Uterus (tissue), 4 donors: ENCODE results near the gene PEX11A. TPM values are rescaled to one million over a fixed set of nuclear protein-coding genes. Genes with fewer than 3 reads are reported as not detected.

Experiments
- DNase-seq, 2 donors: peaks; one replicate each; pipeline ENCODE4 v3.0.0-alpha.2; 2019 to 2020
- H3K27ac ChIP-seq, 2 donors: fragments of 200-600 bp; sonication (generic); 1 replicate in 1 of 2; 2 replicates in 1 of 2; pipeline ENCODE4 v1.5.1; 2016 to 2018
- H3K27me3 ChIP-seq, 2 donors: fragments of 200-600 bp; sonication (generic); one replicate each; pipeline ENCODE4 v1.5.1; 2018 to 2019; ENCODE audit warnings: control low read depth in 1 of 2
- H3K36me3 ChIP-seq, 2 donors: fragments of 200-600 bp; sonication (generic); one replicate each; pipeline ENCODE4 v1.5.1; 2019; ENCODE audit warnings: control low read depth in 1 of 2
- H3K4me1 ChIP-seq, 2 donors: fragments of 200-600 bp; sonication (generic); one replicate each; pipeline ENCODE4 v1.5.1; 2018 to 2019; ENCODE audit warnings: control low read depth in 1 of 2
- H3K4me3 ChIP-seq, 2 donors: fragments of 200-600 bp; sonication (generic); 1 replicate in 1 of 2; 2 replicates in 1 of 2; pipeline ENCODE4 v1.5.1; 2018 to 2019; ENCODE audit warnings: mild to moderate bottlenecking in 1 of 2
- H3K9me3 ChIP-seq, 2 donors: fragments of 200-600 bp; sonication (generic); one replicate each; pipeline ENCODE4 v1.5.1; 2019; ENCODE audit warnings: control low read depth in 1 of 2
- CTCF ChIP-seq, 4 experiments: fragments of 200-600 bp in 2 of 4; fragments of 450-650 bp in 2 of 4; sonication (generic) in 2 of 4; IDR thresholded peaks; one replicate each; pipeline ENCODE4 v1.5.1; 2016 to 2019; ENCODE audit warnings: antibody characterized with exemption in 4 of 4, mild to moderate bottlenecking in 2 of 4, moderate library complexity in 1 of 4
- POLR2A ChIP-seq, 2 donors: fragments of 450-650 bp; IDR thresholded peaks; one replicate each; pipeline ENCODE4 v1.6.1; 2016; ENCODE audit warnings: antibody characterized with exemption in 2 of 2, mild to moderate bottlenecking in 1 of 2, moderate library complexity in 1 of 2
- intact Hi-C: fragments of 100-400 bp; cut with DNase I; formaldehyde crosslinking; loops from one replicate; pipeline ENCODE4 v1.15.1; 2023; ENCODE audit warnings: low total_unique reads
- small RNA-seq: library from RNA; depleted of rRNA; stranded (forward); fragments of <200 nt; gene quantifications from one replicate; pipeline ENCODE3, GENCODE V24; 2016
- total RNA-seq, 4 donors: library from RNA; depleted of rRNA in 3 of 4; stranded (reverse); fragments of >200 nt in 3 of 4; gene quantifications; one replicate each; pipeline versions ENCODE4 v1.1.0 to v1.2.4, GENCODE V29; 2014 to 2023
- donor health status: DM: yes; HTN: yes; CAD: no.

The PEX11A gene
- total RNA-seq, 4 donors from 2014 or later, result 1.5 to 16.2 (median 8.7) TPM

- H3K36me3 ChIP-seq, result no peaks in the 10 kb centered on the region
- H3K9me3 ChIP-seq, result no peaks in the 10 kb centered on the region
- no peak overlapping the region for H3K27ac ChIP-seq
- intact Hi-C loops, result no loop called here
- TF ChIP-seq POLR2A (IDR thresholded peaks at IDR 0.05), result no peak
- no peak for TF ChIP-seq CTCF (IDR thresholded peaks at IDR 0.05)
- no peaks in the 10 kb centered on the region for H3K27me3 ChIP-seq
- H3K4me3 ChIP-seq, result no peak overlapping the region
- DNase-seq, result no peak
- H3K4me1 ChIP-seq, result no peaks in the 10 kb centered on the region
Measured at GRCh38 chr15:89640245-89640644, 50.3 kb downstream of the PEX11A start.

GRCh38 chr15:89633585-89633984 lies 57.0 kb downstream of the PEX11A start:
- Histone ChIP-seq H3K27me3 (no peaks in the 10 kb centered on the region), H3K36me3 (no peaks in the 10 kb centered on the region), H3K4me1 (no peaks in the 10 kb centered on the region), H3K4me3 (no peak overlapping the region), H3K9me3 (no peaks in the 10 kb centered on the region), H3K27ac (no peak overlapping the region)
- TF ChIP-seq CTCF (IDR thresholded peaks at IDR 0.05), result no peak
- no peak for TF ChIP-seq POLR2A (IDR thresholded peaks at IDR 0.05)
- DNase-seq, result no peak
- intact Hi-C loops, result no loop called here

DNA sequence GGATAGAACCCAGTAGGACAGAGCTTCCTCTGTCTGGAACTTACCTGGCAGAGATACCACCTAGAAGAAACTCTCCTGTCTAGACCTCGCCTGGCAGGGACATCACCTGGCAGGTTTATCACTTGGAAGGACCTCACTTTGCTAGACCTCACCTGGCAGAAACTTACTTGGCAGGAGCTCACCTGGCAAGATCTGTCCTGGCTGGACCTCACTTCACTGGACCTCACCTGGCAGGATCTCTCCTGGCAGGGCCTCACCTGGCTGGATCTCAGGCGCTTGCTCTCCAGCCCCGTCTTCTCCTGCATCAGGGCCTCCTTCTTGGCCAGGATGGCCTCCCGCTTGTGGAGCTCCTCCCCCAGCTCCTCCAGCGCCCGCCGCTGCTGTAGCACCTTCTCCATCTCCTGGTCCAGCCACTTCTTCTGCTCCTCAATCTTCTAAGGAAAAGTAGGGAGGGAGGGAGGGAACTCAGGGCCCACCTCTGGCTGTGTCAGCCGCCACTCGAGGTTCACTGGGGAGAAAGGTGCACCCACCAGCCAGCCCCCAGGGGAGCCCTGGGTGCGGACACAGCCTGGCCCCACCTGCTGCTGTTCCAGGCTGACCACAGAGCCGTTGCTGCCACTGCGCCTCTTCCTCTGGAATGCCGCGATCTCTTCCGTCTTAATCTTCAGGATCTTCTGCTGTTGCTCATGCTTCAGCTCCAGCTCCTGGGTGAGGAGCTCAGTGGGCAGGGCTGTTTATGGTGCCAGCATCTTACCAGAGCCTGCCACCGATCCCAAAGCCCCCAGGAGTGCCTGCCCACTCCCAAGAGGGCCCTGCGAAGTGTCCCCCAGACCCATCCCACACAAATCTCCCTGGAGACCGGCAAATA lies 57.8 kb downstream of the PEX11A start:
- no peaks in the 10 kb centered on the region for H3K27me3 ChIP-seq
- H3K27ac ChIP-seq, result no peak overlapping the region
- no peak overlapping the region for H3K4me3 ChIP-seq
- H3K36me3 ChIP-seq, result no peaks in the 10 kb centered on the region
- DNase-seq, result no peak
- H3K4me1 ChIP-seq, result no peaks in the 10 kb centered on the region
- H3K9me3 ChIP-seq, result no peaks in the 10 kb centered on the region
- intact Hi-C loops, result no loop called here
- TF ChIP-seq CTCF (IDR thresholded peaks at IDR 0.05) (no peak), POLR2A (IDR thresholded peaks at IDR 0.05) (no peak)

- no peak overlapping the region for H3K4me3 ChIP-seq
- no peaks in the 10 kb centered on the region for H3K9me3 ChIP-seq
- no peak overlapping the region for H3K27ac ChIP-seq
- intact Hi-C loops, result no loop called here
- no peak for DNase-seq
- no peaks in the 10 kb centered on the region for H3K27me3 ChIP-seq
- no peak for TF ChIP-seq CTCF (IDR thresholded peaks at IDR 0.05)
- TF ChIP-seq POLR2A (IDR thresholded peaks at IDR 0.05), result no peak
- H3K4me1 ChIP-seq, result no peaks in the 10 kb centered on the region
- no peaks in the 10 kb centered on the region for H3K36me3 ChIP-seq
Measured at GRCh38 chr15:89631902-89632264, 58.7 kb downstream of the PEX11A start.

Small RNA genes within 50 kb of the gene (small RNA-seq; reads per million reads assigned to genes)
- not detected for gene RNU6-132P

Other genes starting within 250 kb of the PEX11A start
- gene RHCG, start 194.2 kb downstream of the PEX11A start, total RNA-seq, result 1 to 10 TPM in 1 of 4 donors, under 1 TPM in 2, not detected in 1; 0.14 to 2.9 (median 0.58) TPM
- 1 to 10 TPM in 1 of 4 donors, under 1 TPM in 1, not detected in 2; under 0.01 to 3.7 TPM for gene TICRR, start 115.3 kb downstream of the PEX11A start, total RNA-seq
- 10 to 100 TPM in 2 of 4 donors, 1 to 10 TPM in 2; 2.0 to 17.3 (median 11.3) TPM for gene KIF7, start 35.3 kb downstream of the PEX11A start, total RNA-seq
- 1 to 10 TPM in 1 of 4 donors, under 1 TPM in 2, not detected in 1; 0.26 to 1.3 (median 0.48) TPM for gene PLIN1, start 11.4 kb downstream of the PEX11A start, total RNA-seq
- gene WDR93, start 57 bp upstream of the PEX11A start, total RNA-seq, result 1 to 10 TPM in 1 of 4 donors, not detected in 3; 1.5 TPM
- gene MESP1, start 60.5 kb upstream of the PEX11A start, total RNA-seq, result 1 to 10 TPM in 3 of 4 donors, not detected in 1; 1.0 to 6.5 (median 2.7) TPM
- gene MESP2, start 85.6 kb upstream of the PEX11A start, total RNA-seq, result under 1 TPM in 1 of 4 donors, not detected in 3; 0.21 TPM
- 1 to 10 TPM in 3 of 4 donors, under 1 TPM in 1; 0.88 to 5.9 (median 2.2) TPM for gene ANPEP, start 124.1 kb upstream of the PEX11A start, total RNA-seq
- 10 to 100 TPM; 17.4 to 70.6 (median 35.9) TPM for gene AP3S2, start 203.2 kb upstream of the PEX11A start, total RNA-seq
- gene ARPIN, start 222.2 kb upstream of the PEX11A start, total RNA-seq, result 10 to 100 TPM in 3 of 4 donors, 1 to 10 TPM in 1; 8.2 to 32.8 (median 20.7) TPM